Breast epithelium (tissue), 3 donors: ENCODE data around the gene TNFRSF1A.

Experiments used
- CTCF ChIP-seq, 3 donors: fragments of 450-650 bp; IDR thresholded peaks; one replicate each; pipeline ENCODE4 v1.5.1; 2016 to 2017; ENCODE audit warnings: antibody characterized with exemption in 3 of 3, mild to moderate bottlenecking in 3 of 3, moderate library complexity in 3 of 3
- POLR2A ChIP-seq: fragments of 450-650 bp; IDR thresholded peaks from one replicate; pipeline ENCODE4 v1.6.1; 2016; ENCODE audit warnings: antibody characterized with exemption, mild to moderate bottlenecking, moderate library complexity
- POLR2AphosphoS5 ChIP-seq, 3 donors: sonication (generic); formaldehyde crosslinking; IDR thresholded peaks; one replicate each; pipeline ENCODE4 v1.6.1; 2017; ENCODE audit warnings: antibody characterized with exemption in 3 of 3

GRCh38 chr12:6334359-6334758 lies 7.5 kb downstream of the TNFRSF1A start:
- TF ChIP-seq CTCF (IDR thresholded peaks at IDR 0.05) (no peak), POLR2AphosphoS5 (IDR thresholded peaks at IDR 0.05) (no peak), POLR2A (no peak)
